Endodermal cell (in vitro differentiated cells): ENCODE measurements around the gene GPRIN2. TPM values are rescaled to one million over a fixed set of nuclear protein-coding genes. Genes with fewer than 3 reads are reported as not detected.
"Not testable (repeated sequence)": the region's sequence is repeated elsewhere in the genome, so short reads cannot be mapped to it uniquely, and the experiment has no call there.

ENCODE experiments used
- DNase-seq: peaks from one replicate; pipeline ENCODE4 v3.0.0-alpha.2; 2017
- H3K27ac ChIP-seq: 2 replicates; pipeline ENCODE4 v1.5.1; 2013; ENCODE audit warnings: mild to moderate bottlenecking, low read depth, low read length, moderate library complexity
- H3K27me3 ChIP-seq: 2 replicates; pipeline ENCODE4 v1.6.1; 2013; ENCODE audit warnings: mild to moderate bottlenecking, low read length, moderate library complexity; ENCODE audit not compliant: insufficient read depth, control insufficient read depth, poor library complexity, severe bottlenecking
- H3K36me3 ChIP-seq: 2 replicates; pipeline ENCODE4 v1.7.0; 2013; ENCODE audit warnings: mild to moderate bottlenecking, low read length, moderate library complexity; ENCODE audit not compliant: control insufficient read depth, insufficient read depth
- H3K4me1 ChIP-seq: one replicate; pipeline ENCODE4 v1.7.0; 2013; ENCODE audit warnings: low read length; ENCODE audit not compliant: control insufficient read depth, insufficient read depth
- H3K4me3 ChIP-seq: 2 replicates; pipeline ENCODE4 v1.5.1; 2013; ENCODE audit warnings: mild to moderate bottlenecking, low read length, moderate library complexity
- H3K9ac ChIP-seq: 2 replicates; pipeline ENCODE4 v1.6.1; 2013; ENCODE audit warnings: mild to moderate bottlenecking, low read length, moderate library complexity; ENCODE audit not compliant: poor library complexity, severe bottlenecking; ENCODE audit errors: extremely low read depth
- H3K9me3 ChIP-seq: 2 replicates; pipeline ENCODE4 v1.6.1; 2013; ENCODE audit warnings: mild to moderate bottlenecking, low read length, moderate library complexity; ENCODE audit not compliant: control insufficient read depth
- H3K27ac Mint-ChIP-seq: 2 replicates; pipeline ENCODE4 v1.8.0; 2020; ENCODE audit warnings: mixed read lengths
- H3K27me3 Mint-ChIP-seq: 2 replicates; pipeline ENCODE4 v1.8.0; 2021; ENCODE audit warnings: mild to moderate bottlenecking, mixed read lengths; ENCODE audit not compliant: insufficient read depth
- H3K36me3 Mint-ChIP-seq: 2 replicates; pipeline ENCODE4 v1.8.0; 2020; ENCODE audit warnings: low read depth, mixed read lengths
- H3K4me1 Mint-ChIP-seq: 2 replicates; pipeline ENCODE4 v1.8.0; 2020; ENCODE audit warnings: mixed read lengths
- H3K4me3 Mint-ChIP-seq: 2 replicates; pipeline ENCODE4 v1.8.0; 2020; ENCODE audit warnings: mild to moderate bottlenecking, moderate library complexity, mixed read lengths
- H3K9me3 Mint-ChIP-seq: 2 replicates; pipeline ENCODE4 v1.8.0; 2020; ENCODE audit warnings: mild to moderate bottlenecking, mixed read lengths
- WGBS, 2 experiments: methylation state at CpG; one replicate each; pipeline versions ENCODE4 v1.1.5 to v1.1.7; 2013; ENCODE audit warnings: missing lambda C conversion rate in 2 of 2, mixed read lengths in 1 of 2; ENCODE audit not compliant: insufficient coverage in 1 of 2, insufficient read length in 1 of 2; 5-methylcytosine and 5-hydroxymethylcytosine counted together
- total RNA-seq, 2 donors: library from RNA; stranded (reverse); fragmentation: NEBNext Ultra II Directional in 1 of 2; extraction: Animal tissue kit (Norgen Biotek cat#: 25700) in 1 of 2; gene quantifications; 2 replicates in 1 of 2; 3 replicates in 1 of 2; pipeline ENCODE4 v1.2.1, GENCODE V29; 2021

Gene GPRIN2
- total RNA-seq, 2 donors from 2014 or later: 16.1 to 25.2 TPM

DNA sequence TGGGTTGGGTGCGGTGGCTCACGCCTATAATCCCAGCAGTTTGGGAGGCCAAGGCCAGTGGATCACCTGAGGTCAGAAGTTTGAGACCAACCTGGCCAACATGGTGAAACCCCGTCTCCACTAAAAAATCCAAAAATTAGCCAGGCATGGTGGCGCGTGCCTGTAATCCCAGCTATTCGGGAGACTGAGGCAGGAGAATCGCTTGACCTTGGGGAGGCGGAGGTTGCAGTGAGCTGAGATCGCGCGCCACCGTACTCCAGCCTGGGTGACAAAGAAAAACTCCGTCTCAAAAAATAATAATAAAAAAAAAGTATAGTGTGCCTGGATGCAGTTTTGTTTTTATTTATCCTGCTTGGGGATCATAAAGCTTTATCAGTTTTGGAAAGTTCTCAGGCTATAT lies 36.8 kb upstream of the GPRIN2 start:
- not testable (repeated sequence) for H3K36me3 ChIP-seq, H3K9ac ChIP-seq, H3K27me3 ChIP-seq, H3K9me3 ChIP-seq, H3K27me3 Mint-ChIP-seq, DNase-seq, H3K4me1 Mint-ChIP-seq, H3K9me3 Mint-ChIP-seq, H3K4me3 Mint-ChIP-seq, H3K36me3 Mint-ChIP-seq, H3K27ac Mint-ChIP-seq, H3K4me3 ChIP-seq, H3K27ac ChIP-seq, H3K4me1 ChIP-seq
- 85 to 95% methylated on average over 4 to 9 of the region's 13 CpGs for WGBS, 2 experiments

DNA sequence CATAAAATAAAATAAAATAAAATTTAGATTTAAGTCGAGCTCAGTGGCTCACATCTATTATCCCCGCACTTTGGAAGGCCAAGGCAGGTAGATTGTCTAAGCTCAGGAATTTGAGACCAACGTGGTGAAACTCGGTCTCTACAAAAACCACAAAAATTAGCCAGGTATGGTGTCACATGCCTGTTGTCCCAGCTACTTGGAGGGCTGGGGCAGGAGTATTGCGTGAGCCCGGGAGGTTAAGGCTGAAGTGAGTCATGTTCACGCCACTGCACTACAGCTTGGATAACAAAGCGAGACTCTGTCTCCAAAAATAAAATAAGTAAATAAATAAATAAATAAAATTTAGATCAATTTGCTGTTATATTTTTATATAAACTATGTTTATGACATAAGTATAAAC lies 34.6 kb upstream of the GPRIN2 start:
- H3K27ac Mint-ChIP-seq, H3K9ac ChIP-seq, H3K27me3 ChIP-seq, H3K4me1 ChIP-seq, H3K4me1 Mint-ChIP-seq, H3K27ac ChIP-seq, H3K36me3 ChIP-seq, H3K4me3 Mint-ChIP-seq, H3K4me3 ChIP-seq, H3K9me3 ChIP-seq, H3K36me3 Mint-ChIP-seq, DNase-seq, H3K27me3 Mint-ChIP-seq, H3K9me3 Mint-ChIP-seq: not testable (repeated sequence)
- no CpG with 5 or more reads among the region's 8 CpGs for WGBS, 2 experiments

DNA sequence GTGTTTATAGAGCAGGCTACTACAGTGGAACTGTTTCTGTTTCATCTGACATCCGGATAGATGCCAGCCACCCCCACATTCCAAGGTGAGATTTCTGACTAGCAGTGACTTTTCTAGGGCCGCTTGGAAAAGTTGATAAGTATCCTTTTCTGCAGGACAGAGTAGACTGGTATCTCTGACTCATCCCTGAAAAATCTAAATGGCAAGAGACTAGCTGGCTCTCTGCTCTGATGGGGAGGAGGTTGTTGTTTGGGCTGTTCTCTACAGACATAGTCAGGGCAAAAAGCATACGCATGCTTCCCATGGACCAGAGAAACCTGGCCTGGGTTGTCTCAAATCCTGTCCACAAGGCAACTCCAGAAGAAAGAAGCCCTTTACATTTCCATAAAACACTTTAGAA lies 33.1 kb upstream of the GPRIN2 start:
- WGBS, 2 experiments: no CpG with 5 or more reads among the region's 3 CpGs
- not testable (repeated sequence) for H3K9me3 ChIP-seq

DNA sequence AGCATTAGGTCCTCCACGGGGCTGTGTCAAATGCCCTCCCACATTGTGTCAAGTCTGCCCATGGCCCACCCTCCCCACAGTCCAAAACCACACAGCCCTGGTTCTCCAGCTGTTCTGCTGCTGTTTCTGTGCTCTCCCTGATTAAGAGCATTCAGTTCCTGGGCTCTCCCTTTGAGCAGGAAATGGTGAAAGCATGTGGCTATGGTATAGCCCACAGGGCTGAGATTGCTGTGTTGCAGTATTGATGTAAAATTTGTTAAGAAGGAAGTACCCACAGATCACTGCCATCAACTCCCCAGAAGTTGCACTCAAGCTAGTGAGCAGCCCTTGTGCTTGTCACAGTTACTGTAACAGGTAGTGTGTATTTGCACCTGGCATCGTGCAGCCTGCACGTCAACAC lies 31.8 kb upstream of the GPRIN2 start:
- not testable (repeated sequence) for H3K27me3 Mint-ChIP-seq, H3K4me3 Mint-ChIP-seq, H3K27me3 ChIP-seq, H3K9me3 ChIP-seq, H3K4me1 ChIP-seq, H3K9me3 Mint-ChIP-seq, H3K4me3 ChIP-seq, DNase-seq, H3K36me3 Mint-ChIP-seq, H3K27ac Mint-ChIP-seq, H3K27ac ChIP-seq, H3K9ac ChIP-seq, H3K36me3 ChIP-seq, H3K4me1 Mint-ChIP-seq
- no CpG with 5 or more reads among the region's 3 CpGs for WGBS, 2 experiments

More for the DNA sequence above, 33.1 kb upstream of the GPRIN2 start:
- not testable (repeated sequence) for H3K4me3 Mint-ChIP-seq, DNase-seq, H3K27ac ChIP-seq, H3K27me3 Mint-ChIP-seq, H3K27ac Mint-ChIP-seq, H3K27me3 ChIP-seq, H3K9me3 Mint-ChIP-seq, H3K36me3 ChIP-seq, H3K4me1 Mint-ChIP-seq, H3K36me3 Mint-ChIP-seq, H3K9ac ChIP-seq, H3K4me1 ChIP-seq, H3K4me3 ChIP-seq

DNA sequence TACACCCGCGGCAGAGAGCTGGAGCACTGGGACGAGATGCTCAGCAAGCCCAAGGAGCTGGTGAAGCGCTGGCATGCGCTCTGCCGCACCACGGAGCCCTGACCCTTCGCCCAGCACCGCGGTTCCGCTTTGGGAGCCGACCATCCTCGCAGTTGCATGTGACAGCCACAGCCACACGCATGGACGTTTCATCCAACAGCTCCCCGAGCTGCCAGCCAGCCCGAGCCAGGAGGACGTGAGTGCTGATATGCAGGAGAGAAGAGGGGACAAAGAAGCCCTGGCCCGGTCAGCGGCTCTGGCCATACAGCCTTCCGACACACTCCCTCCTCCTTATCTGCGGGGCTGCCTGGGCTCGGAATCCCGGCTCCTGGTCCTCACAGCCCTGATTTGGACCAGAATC lies 31.1 kb upstream of the GPRIN2 start:
- not testable (repeated sequence) for H3K9me3 ChIP-seq, H3K36me3 ChIP-seq, H3K27ac Mint-ChIP-seq, H3K4me3 Mint-ChIP-seq, DNase-seq, H3K36me3 Mint-ChIP-seq, H3K4me1 Mint-ChIP-seq, H3K4me3 ChIP-seq, H3K27me3 Mint-ChIP-seq, H3K9me3 Mint-ChIP-seq, H3K27me3 ChIP-seq, H3K9ac ChIP-seq, H3K27ac ChIP-seq, H3K4me1 ChIP-seq
- WGBS, 2 experiments: no CpG with 5 or more reads among the region's 24 CpGs

DNA sequence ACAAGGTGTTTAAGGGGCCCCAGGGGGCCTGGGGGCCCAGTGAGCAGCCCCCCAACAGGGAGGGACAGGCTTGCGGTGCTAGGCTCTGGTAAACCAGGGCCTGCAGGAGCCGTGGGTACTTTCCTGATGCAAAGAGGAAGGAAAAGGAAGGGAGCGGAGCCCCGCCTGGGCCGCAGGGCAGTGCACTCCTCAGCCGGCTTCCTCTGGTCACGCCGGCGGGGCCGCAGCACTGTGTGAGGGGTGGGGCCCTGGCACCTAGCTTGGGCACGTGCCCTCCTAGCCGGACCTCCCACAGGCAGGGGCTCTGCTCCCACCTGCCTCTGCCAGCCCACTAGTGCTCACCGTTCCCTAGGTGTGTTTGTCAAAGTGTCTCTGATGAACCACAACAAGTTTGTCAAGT lies 28.8 kb upstream of the GPRIN2 start:
- DNase-seq, H3K4me1 ChIP-seq, H3K9me3 ChIP-seq, H3K27ac ChIP-seq, H3K4me3 Mint-ChIP-seq, H3K36me3 ChIP-seq, H3K4me3 ChIP-seq, H3K27me3 ChIP-seq, H3K4me1 Mint-ChIP-seq, H3K27me3 Mint-ChIP-seq, H3K27ac Mint-ChIP-seq, H3K36me3 Mint-ChIP-seq, H3K9ac ChIP-seq, H3K9me3 Mint-ChIP-seq: not testable (repeated sequence)
- WGBS, 2 experiments: no CpG with 5 or more reads among the region's 13 CpGs

DNA sequence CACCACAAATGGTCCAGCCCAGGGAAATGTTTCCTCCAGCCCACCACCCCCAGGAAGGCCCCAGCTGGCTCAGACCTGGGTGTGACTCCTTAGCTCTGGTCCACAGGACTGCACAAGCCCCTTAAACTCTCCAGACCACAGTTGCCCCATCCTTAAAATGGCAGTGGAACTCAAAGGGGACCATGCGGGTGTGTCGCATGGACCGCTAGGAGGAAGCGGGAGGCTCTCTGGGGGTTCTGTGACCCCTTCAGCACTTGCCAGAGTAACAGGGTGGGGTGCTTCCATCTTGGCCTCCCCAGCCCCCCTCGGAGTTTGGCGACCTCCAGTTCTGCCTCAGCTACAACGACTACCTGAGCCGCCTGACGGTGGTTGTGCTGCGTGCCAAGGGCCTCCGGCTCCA lies 27.7 kb upstream of the GPRIN2 start:
- not testable (repeated sequence) for H3K4me1 ChIP-seq, H3K27me3 Mint-ChIP-seq, H3K9me3 ChIP-seq, H3K27ac ChIP-seq, H3K27ac Mint-ChIP-seq, H3K4me1 Mint-ChIP-seq, H3K4me3 ChIP-seq, H3K9me3 Mint-ChIP-seq, H3K36me3 Mint-ChIP-seq, H3K27me3 ChIP-seq, H3K4me3 Mint-ChIP-seq, H3K36me3 ChIP-seq, H3K9ac ChIP-seq
- peak; percentile 14 for DNase-seq
- WGBS, 2 experiments: 97% methylated on average over 4 of the region's 11 CpGs; no CpG with 5 or more reads in 1 of the 2 experiments
